HG03354 (cell line): ENCODE measurements around the gene GK2.

Source experiments
- ATAC-seq: cut with Tn5 transposase; IDR thresholded peaks from one replicate; pipeline ENCODE4 v1.9.1; 2021; ENCODE audit warnings: mild to moderate bottlenecking; ENCODE audit not compliant: unreplicated experiment, poor library complexity, severe bottlenecking

The GK2 gene

DNA sequence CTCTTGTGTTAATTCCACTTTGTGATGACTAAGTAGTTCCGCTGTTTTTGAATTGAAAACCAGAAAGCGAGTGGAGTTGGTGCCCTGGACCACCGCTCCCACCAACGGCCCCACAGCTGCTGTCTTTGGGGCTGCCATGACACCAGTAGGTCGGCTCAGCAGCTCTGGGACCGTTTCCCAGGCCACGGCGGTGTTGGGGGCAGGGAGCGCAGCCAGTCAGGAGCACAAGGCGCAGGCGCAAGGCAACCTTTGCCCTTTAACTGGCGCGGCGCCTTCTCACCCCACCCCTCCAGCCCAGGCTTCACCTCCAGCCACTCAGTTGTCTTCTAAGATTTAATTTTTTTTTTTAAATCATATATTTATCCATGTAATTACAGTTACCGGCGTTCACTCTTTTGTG lies at the start of gene GK2:
Gene GK2, minus strand, starts transcription at position 166 of the 400 bp plus-strand sequence. Its CDS starts 28 bp downstream, at position 138.
- ATAC-seq: no peak

DNA sequence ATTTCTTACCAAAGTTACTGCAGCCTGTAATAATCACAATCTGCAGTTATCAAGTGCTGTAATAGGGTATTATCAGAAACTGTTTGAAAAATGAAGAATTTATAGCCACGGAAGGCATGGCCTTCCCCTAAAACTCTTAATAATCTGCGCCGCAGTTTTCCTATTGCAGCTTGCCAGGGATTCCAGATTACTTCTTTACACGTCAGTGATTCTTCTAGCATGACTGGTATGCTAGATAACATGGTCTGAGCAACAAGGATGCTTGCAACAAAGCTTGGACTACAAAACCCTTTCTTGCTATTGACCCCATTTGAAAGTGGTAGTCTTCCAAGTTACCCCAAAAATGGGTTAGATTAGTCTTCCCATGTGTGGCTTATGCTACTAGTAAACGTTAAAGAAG lies 47.2 kb upstream of the GK2 start:
- ATAC-seq: no peak

DNA sequence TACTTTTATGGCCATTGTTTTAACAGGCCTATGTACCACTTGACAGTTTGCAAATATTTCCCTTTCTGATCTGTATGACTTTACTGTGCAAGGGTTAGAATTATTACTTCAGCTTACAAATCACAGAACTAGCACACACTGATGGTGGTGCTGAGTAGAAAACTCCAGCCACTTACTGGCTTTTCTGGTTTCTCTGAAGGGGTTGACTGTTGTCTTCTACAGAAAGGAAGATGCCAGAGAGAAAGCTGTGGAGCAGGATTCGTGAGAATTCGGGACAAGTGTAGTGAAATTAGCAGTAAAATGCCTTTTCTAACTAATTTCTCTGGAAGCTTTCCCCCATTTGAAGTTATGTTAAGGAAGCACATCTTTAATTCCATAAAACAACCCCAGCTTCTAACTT lies 46.6 kb upstream of the GK2 start:
- no peak for ATAC-seq

DNA sequence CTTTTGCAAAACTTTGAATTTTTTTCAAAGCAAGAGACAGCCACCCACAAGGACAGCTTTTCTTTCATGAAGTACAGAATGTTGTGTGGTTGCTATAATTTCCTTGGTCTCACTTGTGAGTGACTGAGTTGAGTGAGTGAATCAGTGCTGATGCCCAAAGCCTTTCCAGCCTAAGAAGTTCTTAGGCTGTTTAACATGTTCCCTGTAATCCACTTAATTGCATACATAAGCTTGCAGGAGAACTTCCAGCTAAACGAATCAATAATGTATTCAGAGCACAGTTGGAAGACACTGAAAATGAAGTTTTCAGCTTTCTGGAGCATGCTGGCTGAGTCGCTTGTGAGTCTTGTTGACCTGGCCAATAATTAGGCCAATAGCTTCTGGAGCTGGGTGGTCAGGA lies 42.0 kb upstream of the GK2 start:
- ATAC-seq: no peak

DNA sequence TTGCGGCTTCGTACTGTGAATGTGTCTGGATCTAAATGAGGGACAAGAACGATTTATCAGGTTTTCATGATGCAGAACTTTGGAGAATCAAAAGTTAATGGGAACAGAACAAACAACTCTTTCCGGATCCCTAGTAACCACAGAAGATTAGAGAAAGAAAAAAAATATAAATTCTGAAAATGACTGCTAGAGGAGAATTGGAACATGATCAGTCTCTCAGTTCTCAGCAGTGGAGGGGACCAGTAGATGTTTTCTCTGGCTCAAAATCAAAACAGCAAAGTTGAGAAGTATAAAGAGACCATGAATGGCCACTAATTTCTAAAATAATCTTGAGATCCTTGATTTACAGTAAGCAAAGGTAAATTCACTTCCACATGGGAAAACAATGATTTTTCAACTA lies 38.1 kb upstream of the GK2 start:
- no peak for ATAC-seq

DNA sequence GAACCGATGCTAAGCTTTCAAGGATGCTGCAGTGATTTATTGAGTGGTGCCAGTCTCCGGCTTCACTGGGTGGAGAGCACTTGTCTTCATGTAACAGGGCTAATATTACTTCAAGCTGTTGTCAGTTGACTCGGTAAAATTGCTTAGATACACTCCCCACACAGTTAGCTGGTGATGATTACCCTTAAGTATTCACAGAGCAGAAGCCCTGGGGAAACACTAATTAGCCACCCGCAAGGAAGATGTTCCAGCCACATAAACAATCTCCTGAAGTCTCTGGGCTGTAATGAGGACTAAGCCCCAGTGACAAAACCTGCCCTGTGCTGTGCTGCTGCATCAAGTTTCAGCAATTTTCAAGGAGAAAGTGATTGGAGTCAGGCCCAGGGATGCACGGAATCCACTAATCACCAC lies 37.3 kb upstream of the GK2 start:
- no peak for ATAC-seq

DNA sequence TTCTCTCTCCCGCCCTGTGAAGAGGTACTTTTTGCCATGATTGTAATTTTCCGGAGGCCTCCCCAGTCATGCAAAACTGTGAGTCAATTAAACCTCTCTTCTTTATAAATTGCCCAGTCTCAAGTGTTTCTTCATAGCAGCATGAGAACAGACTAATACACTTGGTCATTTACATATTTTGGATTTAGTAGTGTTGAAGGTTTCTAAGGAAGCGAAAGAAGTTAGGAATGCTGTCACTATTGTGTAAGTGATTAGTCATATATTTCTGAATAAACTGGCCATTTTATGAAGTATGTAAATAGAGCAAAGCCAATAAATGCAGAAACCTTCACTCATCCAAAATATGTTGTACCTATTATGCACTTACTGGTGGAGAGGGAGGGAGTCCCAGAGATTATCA lies 34.4 kb upstream of the GK2 start:
- no peak for ATAC-seq

DNA sequence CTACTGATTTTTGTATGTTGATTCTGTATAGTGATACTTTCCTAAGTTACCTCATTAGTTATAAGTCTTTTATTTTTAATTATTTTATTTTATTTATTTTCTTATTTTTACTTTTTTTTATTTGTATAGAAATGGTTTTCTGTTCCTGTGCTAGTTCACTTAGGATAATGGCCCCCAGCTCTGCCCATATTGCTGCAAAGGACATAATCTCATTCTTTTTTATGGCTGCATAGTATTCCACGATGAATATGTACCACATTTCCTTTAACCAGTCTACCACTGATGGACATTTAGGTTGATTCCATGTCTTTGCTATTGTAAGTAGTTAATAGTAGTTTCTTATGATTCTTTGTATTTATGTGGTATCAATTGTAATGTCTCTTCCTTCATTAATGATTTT lies 31.5 kb upstream of the GK2 start:
- ATAC-seq: no peak

DNA sequence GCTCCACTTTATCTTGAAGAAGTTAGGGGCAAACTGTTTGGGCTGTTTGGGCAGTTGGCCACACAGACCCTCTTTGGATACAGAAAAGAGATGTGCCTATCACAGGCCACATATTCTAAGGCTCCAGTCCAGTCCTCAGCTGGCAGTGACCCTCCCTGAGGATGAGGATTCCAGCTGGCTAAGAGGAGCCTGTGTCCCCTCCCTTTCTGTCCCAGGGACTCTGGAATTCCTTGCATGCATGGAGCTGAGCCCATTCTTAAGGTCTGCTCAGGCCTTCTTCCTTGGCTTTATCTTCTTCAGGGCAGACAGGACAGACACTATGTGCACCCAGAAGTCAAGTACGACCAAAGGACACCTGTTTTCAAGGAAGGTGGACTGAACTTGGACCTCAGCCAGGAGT lies 23.8 kb upstream of the GK2 start:
- ATAC-seq: no peak

DNA sequence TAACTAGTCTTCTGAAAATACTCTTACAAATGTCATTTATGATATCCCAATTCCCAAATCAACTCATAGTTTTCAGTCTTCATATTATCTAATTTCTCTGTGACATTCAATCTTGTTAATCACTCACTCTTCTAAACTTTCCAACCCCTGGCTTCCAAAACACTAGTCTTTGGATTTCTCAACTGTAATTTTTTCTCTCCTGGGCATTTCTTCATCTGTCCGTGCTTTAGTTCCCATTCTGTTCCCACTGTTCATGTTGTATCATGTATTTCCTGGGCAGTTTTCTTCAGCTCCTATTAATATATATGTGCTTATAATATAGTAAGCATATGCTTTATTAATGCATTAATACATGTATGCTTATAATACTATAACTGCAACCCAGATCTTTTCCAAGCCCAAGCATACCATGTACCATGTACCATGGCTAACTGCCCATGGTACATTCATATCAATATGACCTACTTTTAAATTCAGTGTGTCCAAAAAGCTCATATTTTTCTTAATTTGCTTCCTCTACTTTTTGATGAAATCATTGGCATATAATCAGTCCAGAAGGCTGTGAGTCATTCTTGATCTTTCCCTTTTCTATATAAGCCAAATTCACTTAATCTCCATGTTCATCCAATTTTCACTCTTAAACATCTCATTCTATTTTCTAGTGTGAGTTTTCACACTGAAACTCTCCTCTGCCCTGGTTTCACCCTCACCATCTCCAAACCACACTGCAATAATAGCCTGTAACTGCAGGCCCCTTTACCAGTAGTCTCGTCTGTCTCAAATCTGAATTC lies 21.3 kb upstream of the GK2 start:
- no peak for ATAC-seq

DNA sequence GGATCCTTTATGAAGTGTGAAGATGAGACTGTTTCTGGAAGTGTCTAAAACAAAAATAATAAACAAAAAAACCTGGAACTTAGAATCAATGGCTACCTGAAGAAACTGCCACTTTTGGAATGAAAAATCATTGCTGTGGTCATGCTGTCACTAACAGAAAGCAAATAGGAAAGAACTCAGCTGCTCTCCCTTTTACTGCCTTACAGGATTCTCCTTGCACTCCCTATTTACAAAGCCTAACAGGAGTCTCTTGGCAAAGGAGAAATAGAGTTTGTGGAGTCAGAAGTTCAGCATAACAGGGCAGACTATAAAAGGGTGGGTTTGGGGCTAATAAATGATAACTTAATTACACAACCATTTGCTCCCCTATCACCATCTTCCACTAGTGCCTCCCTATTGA lies 19.0 kb upstream of the GK2 start:
- no peak for ATAC-seq

DNA sequence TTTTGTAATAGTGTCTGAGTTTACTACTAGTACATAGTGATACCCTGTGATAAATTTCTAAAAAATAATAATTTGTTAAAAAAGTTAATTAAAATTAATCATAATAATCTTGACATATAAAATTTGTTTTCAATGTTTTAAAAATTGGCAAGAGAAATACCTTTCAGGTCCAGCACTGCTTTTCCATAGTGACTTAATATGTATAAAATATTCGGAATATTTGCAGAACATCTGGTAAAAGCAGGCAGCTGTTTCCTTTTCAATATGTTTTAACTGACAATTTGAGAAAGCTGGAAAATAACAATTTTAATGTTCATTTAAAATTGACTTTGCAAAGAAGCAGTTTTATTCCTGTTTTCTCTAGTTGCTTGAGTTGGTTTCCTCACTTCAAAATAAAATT lies 17.6 kb upstream of the GK2 start:
- ATAC-seq: no peak

DNA sequence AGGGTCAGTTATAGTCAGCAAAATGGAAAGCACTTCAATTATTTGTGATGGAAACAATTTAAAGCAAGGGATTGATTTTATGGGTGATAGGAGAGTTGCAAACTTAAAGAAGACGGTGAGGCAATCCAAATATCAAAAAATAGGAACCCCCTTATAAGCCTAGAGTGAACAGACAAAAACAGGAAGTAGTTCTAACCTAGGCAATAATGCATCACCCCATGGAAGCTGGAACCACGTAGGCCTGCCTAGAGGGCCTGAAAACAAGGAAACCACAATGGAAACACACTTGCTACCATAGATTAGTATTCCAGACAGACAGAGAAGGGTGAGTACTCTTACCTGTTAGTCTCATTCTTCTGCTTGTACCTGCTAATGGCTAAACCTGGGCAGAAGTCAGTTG lies 13.5 kb upstream of the GK2 start:
- ATAC-seq: no peak

DNA sequence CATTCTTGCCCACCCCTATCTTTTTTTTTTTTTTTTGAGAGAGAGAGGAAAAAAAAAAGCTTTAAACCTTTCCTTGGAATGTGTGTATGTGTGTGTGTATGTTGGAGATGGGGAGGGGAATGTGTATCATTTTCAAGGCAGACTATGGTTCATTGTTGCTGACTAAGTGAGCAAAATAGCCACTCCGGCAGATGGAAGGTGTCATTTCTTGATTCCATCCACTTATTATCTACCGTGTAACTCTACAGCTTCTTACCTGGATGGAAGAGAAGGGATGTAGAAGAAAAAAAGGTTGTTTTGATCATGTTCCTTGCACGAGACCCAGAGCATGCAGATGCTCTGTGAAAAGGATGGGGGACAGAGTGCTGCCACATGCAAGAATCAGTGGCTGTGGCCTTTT lies 5.9 kb upstream of the GK2 start:
- no peak for ATAC-seq

DNA sequence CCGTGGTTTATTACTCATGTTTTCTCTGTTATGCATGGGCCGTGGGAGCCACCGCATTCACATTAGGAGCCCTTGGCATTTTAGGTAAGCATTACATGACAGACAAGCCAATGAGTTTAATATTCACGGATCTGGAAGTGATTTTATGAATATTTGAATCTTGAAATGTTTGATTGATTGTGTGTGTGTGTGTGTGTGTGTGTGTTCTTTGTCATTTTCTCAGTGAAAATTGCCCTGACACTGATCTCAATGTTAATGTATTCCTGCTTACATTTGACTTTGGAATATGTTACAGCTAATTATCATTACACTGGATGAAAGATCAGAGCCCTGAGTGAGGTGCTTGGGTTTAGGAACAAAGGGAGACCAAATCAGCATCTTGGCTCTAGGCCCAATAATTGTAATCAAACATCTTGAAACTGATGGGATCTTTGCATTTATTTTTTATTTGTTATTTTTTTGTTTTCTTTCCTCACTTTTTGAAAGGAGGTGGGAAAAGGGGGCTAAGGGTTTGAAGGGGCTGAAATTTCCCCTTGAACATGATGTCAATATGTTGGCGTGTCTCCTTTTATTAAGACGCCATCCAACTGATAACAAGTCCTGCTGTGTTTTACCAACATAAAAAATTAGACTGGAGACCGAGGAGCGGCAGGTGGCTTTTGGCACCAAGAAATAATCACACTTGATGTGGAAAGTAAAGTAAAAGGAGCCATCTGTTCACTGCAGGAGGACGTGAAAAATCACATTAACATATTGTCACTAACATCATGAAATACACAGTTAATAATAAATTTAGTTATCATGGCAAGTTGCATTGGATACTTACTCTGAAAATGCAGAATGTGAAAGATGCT lies 5.2 kb upstream of the GK2 start:
- no peak for ATAC-seq

DNA sequence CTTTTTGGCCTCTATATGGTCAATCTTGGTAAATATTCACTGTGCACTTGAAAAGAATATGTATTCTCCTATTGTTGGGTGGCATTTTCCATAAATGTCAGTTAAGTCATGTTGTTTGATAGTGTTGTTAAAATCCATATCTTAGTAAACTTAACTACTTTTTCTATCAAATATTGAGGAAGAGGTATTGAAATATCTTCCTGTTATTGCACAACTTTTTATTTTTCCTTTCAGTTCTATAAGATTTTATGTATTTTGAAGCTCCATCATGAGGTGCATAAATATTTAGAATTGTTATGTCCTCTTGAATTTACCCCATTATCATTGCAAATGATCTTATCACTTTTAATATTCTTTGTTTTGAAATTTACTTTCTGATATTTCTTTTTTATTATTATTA lies 3.4 kb downstream of the GK2 start:
- ATAC-seq: no peak

DNA sequence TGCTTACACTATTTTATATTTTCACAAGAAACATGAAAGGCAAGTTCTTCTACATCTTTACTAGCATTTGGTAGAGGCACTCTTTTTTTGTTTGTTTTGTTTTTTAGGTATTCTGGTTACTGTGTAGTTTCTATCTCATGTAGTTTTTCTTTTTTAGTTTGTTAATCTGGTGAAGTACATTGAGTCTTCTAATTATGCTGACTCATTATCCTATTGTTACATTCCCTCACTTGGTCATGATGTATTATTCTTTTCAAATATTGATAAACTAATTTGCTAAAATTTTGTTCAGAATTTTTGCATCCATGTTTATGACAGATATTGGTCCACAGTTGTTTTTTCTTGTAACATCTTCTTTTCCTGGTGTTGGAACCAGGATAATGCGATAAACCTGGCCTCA lies 4.7 kb downstream of the GK2 start:
- ATAC-seq: no peak

DNA sequence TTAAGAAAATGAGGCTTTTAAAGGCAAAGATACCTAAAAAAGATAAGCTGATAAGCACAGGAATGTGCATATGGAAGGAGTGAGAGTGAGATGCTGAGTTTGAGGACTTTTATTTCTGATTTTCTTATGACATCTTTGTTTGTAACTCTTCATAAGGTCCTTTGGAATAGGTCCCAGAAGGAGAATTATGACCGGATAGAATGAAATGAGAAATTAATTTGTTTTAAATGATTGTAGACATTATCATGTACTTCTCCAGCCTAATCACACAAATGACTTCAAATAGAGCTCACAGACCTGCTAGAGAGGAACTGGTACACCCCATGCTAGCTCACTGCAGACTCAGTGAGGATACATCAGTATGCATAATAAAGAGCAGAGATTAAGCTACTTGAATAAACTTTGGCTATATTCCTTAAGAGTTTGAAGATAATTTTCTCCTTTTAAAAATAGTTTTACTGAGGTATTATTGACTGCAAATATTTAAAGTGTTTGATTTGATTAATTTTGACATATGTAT lies 5.6 kb downstream of the GK2 start:
- ATAC-seq: no peak

DNA sequence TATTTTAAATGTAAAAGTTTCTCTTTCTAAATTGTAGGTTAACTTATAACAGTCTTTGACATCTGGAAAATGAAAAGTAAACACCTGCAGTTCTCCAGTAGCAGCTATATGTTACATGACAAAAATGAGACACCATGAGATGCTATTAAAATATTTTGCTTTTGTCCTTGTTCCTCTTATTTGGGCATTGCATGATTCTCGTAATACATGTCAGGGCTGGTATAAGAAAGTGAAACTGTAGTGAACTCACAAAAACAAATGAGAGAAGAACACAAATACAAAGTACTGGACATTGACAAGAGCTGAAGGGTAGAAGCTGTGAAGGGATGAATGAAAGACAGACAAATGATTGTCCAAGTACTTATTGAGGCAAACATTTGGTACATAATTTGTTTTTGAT lies 9.0 kb downstream of the GK2 start:
- no peak for ATAC-seq

DNA sequence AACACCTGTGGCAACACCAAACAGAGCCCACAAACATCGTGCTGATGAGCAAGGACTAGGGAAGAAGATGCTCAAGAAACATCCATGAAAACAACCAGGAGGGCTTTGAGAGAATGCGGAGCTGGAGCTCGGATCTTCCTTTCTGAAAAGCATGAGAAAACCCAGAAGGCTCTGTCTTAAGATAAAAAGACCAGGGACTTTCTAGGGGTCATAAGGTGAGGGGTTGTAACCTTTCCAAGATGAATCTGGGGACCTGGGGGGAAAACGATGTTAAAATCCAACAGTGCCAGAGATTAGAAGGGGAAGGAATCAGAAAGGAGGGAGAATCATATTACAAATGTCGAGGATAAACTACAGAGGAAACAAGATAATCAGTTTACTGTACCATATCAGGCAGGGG lies 10.1 kb downstream of the GK2 start:
- ATAC-seq: no peak

DNA sequence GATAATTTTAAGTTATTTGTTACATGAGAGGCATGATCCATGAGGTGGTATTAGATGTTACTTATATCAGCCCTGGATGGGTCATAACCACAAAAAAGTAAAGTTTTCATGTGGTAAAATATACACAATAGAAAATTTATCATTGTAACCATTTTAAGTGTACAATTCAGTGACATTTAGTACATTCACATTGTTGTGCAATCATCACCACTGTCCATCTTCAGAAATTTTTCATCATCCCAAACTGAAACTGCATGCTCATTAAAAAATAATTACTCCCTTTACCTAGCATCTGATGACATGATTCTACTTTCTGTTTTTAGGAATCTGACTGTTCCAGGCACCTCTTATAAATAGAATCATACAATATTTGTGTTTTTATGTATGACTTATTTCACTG lies 11.2 kb downstream of the GK2 start:
- ATAC-seq: no peak
